Effector memory CD4-positive, alpha-beta T cell (primary cell): ENCODE results near the gene VMAC.
"Not testable (repeated sequence)": the region's sequence is repeated elsewhere in the genome, so short reads cannot be mapped to it uniquely, and the experiment has no call there.

Experiments used
- DNase-seq, 3 donors: peaks; one replicate each; pipeline ENCODE4 v3.0.0-alpha.2; 2020
- H3K27ac ChIP-seq: 2 replicates; pipeline ENCODE4 v1.7.0; 2013; ENCODE audit warnings: mild to moderate bottlenecking, low read length, moderate library complexity; ENCODE audit not compliant: insufficient read depth, poor library complexity, severe bottlenecking
- H3K27me3 ChIP-seq: replicated peaks from 2 replicates; pipeline ENCODE4 v1.7.0; 2013; ENCODE audit warnings: mild to moderate bottlenecking, low read length; ENCODE audit not compliant: insufficient read depth, control insufficient read depth, poor library complexity, severe bottlenecking
- H3K36me3 ChIP-seq: 2 replicates; pipeline ENCODE4 v1.7.0; 2013; ENCODE audit warnings: mild to moderate bottlenecking, low read length, moderate library complexity; ENCODE audit not compliant: control insufficient read depth, insufficient read depth
- H3K4me1 ChIP-seq: 2 replicates; pipeline ENCODE4 v1.7.0; 2013; ENCODE audit warnings: low read length, mild to moderate bottlenecking; ENCODE audit not compliant: control insufficient read depth, insufficient read depth, poor library complexity, severe bottlenecking
- H3K4me3 ChIP-seq: 2 replicates; pipeline ENCODE4 v1.7.0; 2013; ENCODE audit warnings: low read length, low read depth, mild to moderate bottlenecking; ENCODE audit not compliant: insufficient read depth, poor library complexity, severe bottlenecking
- H3K9me3 ChIP-seq: 2 replicates; pipeline ENCODE4 v1.7.0; 2013; ENCODE audit warnings: mild to moderate bottlenecking, low read length, moderate library complexity; ENCODE audit not compliant: control insufficient read depth

Gene VMAC

DNA sequence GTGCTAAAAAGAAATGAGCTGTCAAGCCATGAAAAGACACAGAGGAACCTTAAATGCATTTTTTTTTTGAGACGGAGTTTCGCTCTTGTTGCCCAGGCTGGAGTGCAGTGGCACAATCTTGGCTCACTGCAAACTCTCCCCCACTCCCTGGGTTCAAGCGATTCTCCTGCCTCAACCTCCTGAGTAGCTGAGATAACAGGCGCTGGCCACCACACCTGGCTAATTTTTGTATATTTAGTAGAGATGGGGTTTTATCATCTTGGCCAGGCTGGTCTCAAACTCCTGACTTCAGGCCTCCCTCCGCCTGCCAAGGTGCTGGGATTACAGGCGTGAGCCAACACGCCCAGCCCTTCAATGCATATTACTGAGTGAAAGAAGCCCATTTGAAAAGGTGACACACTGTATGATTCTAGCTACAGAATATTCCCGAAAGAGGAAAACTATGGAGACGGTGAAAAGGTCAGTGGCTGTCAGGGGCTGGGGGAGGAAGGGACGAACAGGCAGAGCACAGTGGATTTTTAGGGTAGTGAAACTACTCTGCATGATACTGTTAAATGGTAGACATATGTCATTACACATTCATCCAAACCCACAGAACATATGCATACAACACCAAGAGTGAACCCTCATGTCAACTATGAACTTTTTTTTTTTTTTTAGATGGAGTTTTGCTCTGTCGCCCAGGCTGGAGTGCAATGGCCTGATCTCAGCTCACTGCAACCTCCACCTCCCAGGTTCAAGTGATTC lies 20.4 kb upstream of the VMAC start:
- not testable (repeated sequence) for H3K27me3 ChIP-seq, H3K4me1 ChIP-seq, H3K36me3 ChIP-seq, H3K4me3 ChIP-seq, H3K27ac ChIP-seq, DNase-seq, H3K9me3 ChIP-seq

DNA sequence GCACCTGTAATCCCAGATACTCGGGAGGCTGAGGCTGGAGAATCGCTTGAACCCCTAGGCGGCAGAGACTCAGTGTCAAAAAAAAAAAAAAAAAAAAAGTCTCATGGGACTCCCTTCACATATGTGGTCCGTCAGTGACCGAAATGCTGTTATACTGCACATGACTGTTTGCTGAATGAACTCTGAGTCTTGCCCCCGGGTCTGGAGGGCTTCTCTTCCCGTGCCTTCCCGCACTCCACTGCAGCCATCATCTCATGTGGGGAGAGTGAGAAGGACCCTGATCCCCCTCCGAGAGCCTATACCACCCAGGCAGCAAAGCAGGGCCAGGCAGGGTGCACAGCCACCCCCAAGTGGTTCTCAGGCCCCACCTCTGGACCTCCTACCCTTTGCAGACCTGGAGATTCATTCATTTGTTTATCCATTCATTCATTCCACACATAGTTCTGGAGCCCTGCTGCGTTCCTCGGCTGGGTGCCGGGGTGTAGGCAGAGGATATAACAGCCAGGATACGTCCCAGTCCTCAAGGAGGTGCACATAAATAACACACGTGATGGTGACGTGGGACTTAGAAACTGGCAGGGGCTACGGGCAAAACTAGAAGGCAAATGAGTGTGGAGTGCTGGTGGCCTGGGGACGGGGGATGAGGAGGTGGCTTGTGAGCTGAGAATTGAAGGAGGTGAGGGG lies 15.2 kb upstream of the VMAC start:
- no peak for DNase-seq
- Histone ChIP-seq H3K36me3 (peaks cover under 1% of the 10 kb centered on the region), H3K4me3 (no peak overlapping the region), H3K9me3 (no peaks in the 10 kb centered on the region), H3K27ac (no peak overlapping the region), H3K27me3 (no peaks in the 10 kb centered on the region), H3K4me1 (no peaks in the 10 kb centered on the region)

DNA sequence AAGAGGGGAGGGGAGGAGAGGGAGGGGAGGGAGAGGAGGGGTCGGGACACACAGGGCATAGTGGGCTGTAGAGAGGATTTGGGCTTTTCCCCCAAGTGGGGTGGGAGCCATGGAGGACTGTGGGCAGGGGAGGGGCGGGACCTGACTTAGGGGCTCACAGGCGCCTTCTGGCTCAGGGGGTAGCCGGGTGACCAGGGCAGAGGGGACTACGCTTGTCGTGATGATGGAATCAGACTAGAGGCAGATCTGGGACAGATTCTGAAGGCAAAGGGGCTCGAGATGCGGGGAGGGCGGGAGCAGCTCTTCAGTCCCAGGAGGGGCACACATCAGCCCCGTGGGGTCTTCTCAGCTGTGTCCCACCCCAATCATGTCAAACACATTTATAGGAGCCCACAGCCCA lies 14.6 kb upstream of the VMAC start:
- no peaks in the 10 kb centered on the region for H3K27me3 ChIP-seq
- no peak overlapping the region for H3K27ac ChIP-seq
- H3K9me3 ChIP-seq, result no peaks in the 10 kb centered on the region
- H3K4me3 ChIP-seq, result no peak overlapping the region
- no peak for DNase-seq
- H3K36me3 ChIP-seq, result peaks cover 7% of the 10 kb centered on the region
- no peaks in the 10 kb centered on the region for H3K4me1 ChIP-seq

DNA sequence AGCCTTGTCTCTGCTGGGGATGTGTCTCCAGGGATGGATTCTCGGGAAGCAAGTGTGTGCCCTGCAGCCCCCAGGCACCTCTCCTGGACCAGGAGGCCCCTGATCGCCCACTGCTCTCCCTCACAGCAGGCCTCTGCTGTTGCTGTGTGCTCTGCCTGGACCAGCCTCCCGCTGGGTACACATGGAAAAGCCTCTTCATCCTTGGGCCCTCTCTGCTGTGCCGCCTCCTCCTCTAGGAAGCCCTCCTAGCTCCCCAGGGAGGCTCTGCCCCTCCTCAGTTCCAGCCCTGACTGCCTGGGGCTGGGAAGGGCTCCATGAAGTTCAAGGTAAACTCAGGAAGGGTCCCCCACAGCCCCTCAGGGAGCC lies 13.1 kb upstream of the VMAC start:
- Histone ChIP-seq H3K27me3 (no peaks in the 10 kb centered on the region), H3K4me3 (no peak overlapping the region), H3K36me3 (peaks cover 18% of the 10 kb centered on the region), H3K27ac (no peak overlapping the region), H3K4me1 (no peaks in the 10 kb centered on the region), H3K9me3 (no peaks in the 10 kb centered on the region)
- no peak for DNase-seq

DNA sequence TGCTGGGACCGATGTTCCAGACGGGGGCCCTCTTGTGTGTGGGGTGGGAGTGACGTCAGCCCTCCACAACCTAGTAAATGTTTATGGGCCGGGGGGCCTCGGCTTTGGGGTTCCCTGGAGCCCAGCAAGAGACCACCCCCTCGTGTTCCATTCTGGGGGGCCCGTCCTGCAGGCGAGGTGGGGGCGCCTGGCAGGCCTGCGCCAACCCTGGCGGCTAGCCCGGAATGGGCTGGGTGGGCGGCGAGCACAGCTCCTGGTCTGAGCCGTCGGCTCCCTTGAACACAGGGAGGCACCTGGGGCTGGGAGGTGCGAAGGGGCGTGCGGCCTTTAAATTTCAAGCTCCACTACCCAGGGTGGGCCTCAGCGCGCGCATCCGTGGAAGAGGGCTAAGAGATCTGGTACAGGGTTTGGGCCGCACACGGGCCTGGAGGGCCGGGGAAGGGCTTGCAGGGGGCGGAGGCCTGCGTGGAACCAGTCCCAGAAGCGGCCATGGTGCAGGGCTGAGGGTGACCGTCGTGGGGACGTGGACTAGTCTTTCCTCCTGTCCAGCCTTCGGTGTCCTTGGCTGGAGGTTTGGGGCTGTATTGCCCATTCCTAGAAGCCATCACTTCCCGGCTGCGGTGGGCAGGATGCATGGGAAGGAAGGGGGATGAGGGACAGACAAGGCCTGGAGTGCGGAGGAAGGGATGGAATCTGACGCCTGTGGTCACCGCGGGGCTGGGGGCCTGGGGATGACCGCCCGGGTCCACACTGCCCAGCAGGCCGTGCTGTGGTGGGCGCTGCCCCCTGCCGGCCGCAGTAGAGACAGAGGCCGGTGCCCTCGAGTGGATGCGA lies 12.5 kb upstream of the VMAC start:
- no peaks in the 10 kb centered on the region for H3K9me3 ChIP-seq
- no peak overlapping the region for H3K27ac ChIP-seq
- H3K4me1 ChIP-seq, result no peaks in the 10 kb centered on the region
- H3K27me3 ChIP-seq, result no peaks in the 10 kb centered on the region
- no peak for DNase-seq
- H3K36me3 ChIP-seq, result peaks cover 23% of the 10 kb centered on the region
- H3K4me3 ChIP-seq, result no peak overlapping the region

DNA sequence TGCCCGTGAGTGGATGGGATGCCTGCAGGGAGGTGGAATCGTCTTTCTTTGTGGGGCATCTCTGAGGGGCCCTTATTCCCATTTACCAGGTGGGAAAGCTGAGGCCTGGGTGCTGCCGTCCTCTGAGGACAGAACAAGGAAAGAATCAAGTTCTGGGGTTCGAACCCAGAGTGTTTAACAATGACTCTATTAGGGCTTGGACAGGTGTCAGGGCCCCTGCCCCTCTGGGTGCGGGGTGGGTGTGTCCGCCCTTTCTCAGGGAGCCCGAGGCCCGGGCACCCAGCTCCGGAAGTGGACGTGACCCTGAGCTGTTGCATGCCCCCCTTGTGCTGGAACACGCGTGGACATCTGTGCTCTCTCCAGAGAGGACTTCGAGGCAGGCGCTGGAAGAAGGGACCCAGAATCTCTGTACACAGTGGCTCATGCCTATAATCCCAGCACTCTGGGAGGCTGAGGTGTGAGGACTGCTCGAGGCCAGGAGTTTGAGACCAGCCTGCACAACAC lies 11.8 kb upstream of the VMAC start:
- peaks cover 23% of the 10 kb centered on the region for H3K36me3 ChIP-seq
- H3K4me3 ChIP-seq, result no peak overlapping the region
- H3K27me3 ChIP-seq, result no peaks in the 10 kb centered on the region
- H3K27ac ChIP-seq, result no peak overlapping the region
- H3K9me3 ChIP-seq, result no peaks in the 10 kb centered on the region
- no peak for DNase-seq
- no peaks in the 10 kb centered on the region for H3K4me1 ChIP-seq

DNA sequence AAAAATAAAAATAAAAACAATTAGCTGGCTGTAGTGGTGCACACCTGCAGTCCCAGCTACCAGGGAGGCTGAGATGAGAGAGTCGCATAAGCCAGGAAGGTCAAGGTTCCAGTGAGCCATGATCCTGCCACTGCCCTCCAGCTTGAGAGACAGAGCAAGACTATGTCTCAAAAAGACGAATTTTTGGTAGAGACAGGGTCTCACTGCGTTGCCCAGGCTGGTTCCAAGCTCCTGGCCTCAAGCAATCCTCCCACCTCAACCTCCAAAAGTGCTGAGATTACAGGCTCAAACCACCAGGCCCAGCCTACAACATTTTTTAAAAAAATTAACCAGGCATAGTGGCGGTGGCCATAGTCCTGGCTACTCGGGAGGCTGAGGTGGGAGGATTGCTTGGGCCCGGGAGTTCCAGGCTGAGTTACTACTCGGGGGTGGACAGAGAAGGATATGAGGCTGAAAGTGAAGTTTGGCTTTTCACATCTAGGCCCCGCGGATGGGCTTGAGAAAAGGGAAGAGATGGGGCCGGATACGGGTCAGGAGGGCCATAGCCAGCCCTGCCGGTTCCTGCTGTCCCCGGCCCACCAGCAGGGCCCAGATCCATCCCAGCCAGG lies 11.3 kb upstream of the VMAC start:
- Histone ChIP-seq H3K36me3 (peaks cover 23% of the 10 kb centered on the region), H3K27ac (no peak overlapping the region), H3K4me3 (no peak overlapping the region), H3K4me1 (no peaks in the 10 kb centered on the region), H3K27me3 (no peaks in the 10 kb centered on the region), H3K9me3 (no peaks in the 10 kb centered on the region)
- DNase-seq, result no peak

DNA sequence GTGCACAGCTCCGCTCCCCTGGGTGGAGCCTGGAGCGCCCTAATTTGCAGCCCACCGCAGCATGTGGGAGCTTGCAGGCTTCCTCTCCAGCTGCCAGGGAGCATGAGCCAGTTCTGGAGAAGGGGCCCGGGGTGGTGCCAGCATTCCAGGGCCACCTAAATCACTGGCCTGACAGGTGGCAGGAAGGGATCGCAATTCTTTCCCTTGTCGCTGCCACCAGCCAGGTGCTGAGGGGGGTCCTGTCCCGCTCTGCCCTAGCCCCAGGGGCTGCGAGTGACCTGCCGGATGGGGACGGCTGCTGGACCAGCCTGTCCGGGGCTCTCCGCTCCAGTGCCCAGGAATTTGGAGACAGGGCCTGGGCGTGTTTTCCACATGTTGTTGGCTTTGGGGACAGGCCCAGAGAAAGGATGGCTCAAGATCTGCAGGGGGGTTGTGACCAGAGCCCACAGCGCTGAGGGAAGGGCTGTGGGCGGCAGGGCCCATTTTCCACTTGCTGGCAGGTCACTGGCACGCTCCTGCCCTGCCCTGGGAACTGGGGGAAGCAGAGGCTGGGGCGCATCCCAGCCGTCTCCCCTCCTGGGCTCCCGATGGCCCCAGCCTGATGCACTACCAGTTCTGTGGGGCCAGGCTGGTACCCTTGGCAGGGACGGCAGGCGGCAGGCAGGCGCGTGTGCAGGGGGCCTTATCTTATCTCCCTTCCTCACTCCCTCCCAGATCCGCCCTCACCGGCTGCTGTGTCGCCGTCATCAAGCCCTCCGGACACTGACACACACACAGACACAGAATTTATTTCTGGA lies 10.6 kb upstream of the VMAC start:
- no peaks in the 10 kb centered on the region for H3K4me1 ChIP-seq
- DNase-seq, result no peak
- H3K4me3 ChIP-seq, result no peak overlapping the region
- H3K36me3 ChIP-seq, result peaks cover 23% of the 10 kb centered on the region
- H3K27ac ChIP-seq, result no peak overlapping the region
- H3K27me3 ChIP-seq, result no peaks in the 10 kb centered on the region
- H3K9me3 ChIP-seq, result no peaks in the 10 kb centered on the region

DNA sequence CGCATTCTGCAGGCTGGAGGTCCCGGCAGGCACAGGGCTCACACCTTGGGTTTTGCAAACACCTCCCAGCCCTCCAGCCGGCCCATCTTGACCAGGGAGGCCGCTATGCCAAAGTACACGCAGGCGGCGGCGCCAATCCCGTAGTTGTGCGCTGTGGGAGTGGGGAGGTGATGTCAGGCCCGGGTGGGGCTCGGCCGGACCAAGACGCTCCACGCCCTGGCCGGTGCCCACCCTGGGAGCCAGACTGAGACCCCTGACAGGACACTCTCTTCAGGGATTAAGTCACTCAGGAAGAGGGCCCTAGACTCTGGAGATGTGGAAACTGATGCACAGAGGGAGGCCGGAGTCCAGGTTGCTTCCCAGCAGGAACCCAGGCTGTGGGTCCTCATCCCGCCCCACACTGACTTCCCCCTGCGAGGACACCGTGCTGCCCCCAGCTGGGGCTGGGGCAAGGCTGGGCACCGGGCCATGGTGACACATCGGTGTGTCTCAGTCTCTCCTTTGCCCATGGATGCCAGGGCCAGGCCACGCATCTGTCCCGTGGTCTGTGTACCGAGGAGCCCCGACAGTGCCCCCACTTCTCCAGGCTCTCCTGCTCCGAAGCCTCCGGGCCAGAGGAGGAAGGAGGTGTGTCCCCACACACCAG lies 9.8 kb upstream of the VMAC start:
- no peak overlapping the region for H3K4me3 ChIP-seq
- no peaks in the 10 kb centered on the region for H3K9me3 ChIP-seq
- no peaks in the 10 kb centered on the region for H3K4me1 ChIP-seq
- no peaks in the 10 kb centered on the region for H3K27me3 ChIP-seq
- peaks cover 23% of the 10 kb centered on the region for H3K36me3 ChIP-seq
- DNase-seq, result no peak
- H3K27ac ChIP-seq, result no peak overlapping the region
